BLaER1 treated with 17β-estradiol and CSF1 and Interleukin-3, amounts not matched to agents 10 nM and 100 nM (cell line): ENCODE results near the gene OLFM3.

Source experiments
- H3K27ac ChIP-seq, 11 experiments: shearing (Covaris generic); formaldehyde crosslinking; 2 replicates each; pipeline ENCODE4 v1.8.1; 2022
- H3K27me3 ChIP-seq, 11 experiments: shearing (Covaris generic); formaldehyde crosslinking; 2 replicates each; pipeline ENCODE4 v1.8.1; 2022
- H3K36me3 ChIP-seq, 11 experiments: shearing (Covaris generic); formaldehyde crosslinking; 2 replicates each; pipeline ENCODE4 v1.8.1; 2022
- H3K4me1 ChIP-seq, 10 experiments: shearing (Covaris generic); formaldehyde crosslinking; 2 replicates each; pipeline ENCODE4 v1.8.1; 2022
- H3K4me2 ChIP-seq, 11 experiments: shearing (Covaris generic); formaldehyde crosslinking; 2 replicates each; pipeline ENCODE4 v1.8.1; 2022
- H3K4me3 ChIP-seq, 10 experiments: shearing (Covaris generic); formaldehyde crosslinking; 2 replicates each; pipeline ENCODE4 v1.8.1; 2022
- H3K9ac ChIP-seq, 11 experiments: shearing (Covaris generic); formaldehyde crosslinking; 2 replicates each; pipeline ENCODE4 v1.8.1; 2022
- H3K9me3 ChIP-seq, 11 experiments: shearing (Covaris generic); formaldehyde crosslinking; replicated peaks in 1 of 11; 2 replicates each; pipeline ENCODE4 v1.8.1; 2022
- H4K20me1 ChIP-seq, 11 experiments: shearing (Covaris generic); formaldehyde crosslinking; 2 replicates each; pipeline ENCODE4 v1.8.1; 2022
- Cebpa-rat ChIP-seq, 11 experiments: shearing (Covaris generic); IDR thresholded peaks; 2 replicates each; pipeline ENCODE4 v1.8.1; 2022

The OLFM3 gene

GRCh38 chr1:101847626-101848025 is 149.1 kb downstream of the OLFM3 start:
- Histone ChIP-seq H3K27me3 (no peaks in the 10 kb centered on the region), H4K20me1 (no peaks in the 10 kb centered on the region), H3K4me1 (no peaks in the 10 kb centered on the region), H3K4me3 (no peak overlapping the region), H3K9me3 (no peaks in the 10 kb centered on the region), H3K27ac (no peak overlapping the region), H3K36me3 (no peaks in the 10 kb centered on the region), H3K9ac (no peak overlapping the region), H3K4me2 (no peak overlapping the region)
- no peak for TF ChIP-seq Cebpa-rat (IDR thresholded peaks at IDR 0.05)

- H3K9ac ChIP-seq, result no peak overlapping the region
These were observed 149.9 kb downstream of the OLFM3 start for GRCh38 chr1:101846820-101847219.

GRCh38 chr1:101843160-101843559 is 153.6 kb downstream of the OLFM3 start:
- Histone ChIP-seq H3K4me2 (no peak overlapping the region), H3K9me3 (no peaks in the 10 kb centered on the region), H3K36me3 (no peaks in the 10 kb centered on the region), H4K20me1 (no peaks in the 10 kb centered on the region), H3K4me1 (no peaks in the 10 kb centered on the region), H3K27me3 (no peaks in the 10 kb centered on the region), H3K9ac (no peak overlapping the region), H3K4me3 (no peak overlapping the region), H3K27ac (no peak overlapping the region)
- TF ChIP-seq Cebpa-rat (IDR thresholded peaks at IDR 0.05), result no peak

More at GRCh38 chr1:101846820-101847219, 149.9 kb downstream of the OLFM3 start:
- Histone ChIP-seq H3K27me3 (no peaks in the 10 kb centered on the region), H3K4me2 (no peak overlapping the region), H3K9me3 (no peaks in the 10 kb centered on the region), H3K36me3 (no peaks in the 10 kb centered on the region), H3K4me1 (no peaks in the 10 kb centered on the region), H3K4me3 (no peak overlapping the region), H4K20me1 (no peaks in the 10 kb centered on the region), H3K27ac (no peak overlapping the region)
- TF ChIP-seq Cebpa-rat (IDR thresholded peaks at IDR 0.05), result no peak

GRCh38 chr1:101841824-101842223 is 154.9 kb downstream of the OLFM3 start:
- no peaks in the 10 kb centered on the region for H3K9me3 ChIP-seq
- no peaks in the 10 kb centered on the region for H3K27me3 ChIP-seq
- no peak overlapping the region for H3K4me3 ChIP-seq
- no peaks in the 10 kb centered on the region for H3K36me3 ChIP-seq
- H3K9ac ChIP-seq, result no peak overlapping the region
- H3K4me1 ChIP-seq, result no peaks in the 10 kb centered on the region
- no peak overlapping the region for H3K4me2 ChIP-seq
- no peak overlapping the region for H3K27ac ChIP-seq
- no peak for TF ChIP-seq Cebpa-rat (IDR thresholded peaks at IDR 0.05)
- H4K20me1 ChIP-seq, result no peaks in the 10 kb centered on the region

- H3K9ac ChIP-seq, result no peak overlapping the region
- H3K4me1 ChIP-seq, result no peaks in the 10 kb centered on the region
- H4K20me1 ChIP-seq, result no peaks in the 10 kb centered on the region
- no peak overlapping the region for H3K27ac ChIP-seq
- no peak for TF ChIP-seq Cebpa-rat (IDR thresholded peaks at IDR 0.05)
- H3K4me2 ChIP-seq, result no peak overlapping the region
- H3K27me3 ChIP-seq, result no peaks in the 10 kb centered on the region
- H3K4me3 ChIP-seq, result no peak overlapping the region
- no peaks in the 10 kb centered on the region for H3K36me3 ChIP-seq
- no peaks in the 10 kb centered on the region for H3K9me3 ChIP-seq
These were observed 160.7 kb downstream of the OLFM3 start for GRCh38 chr1:101835988-101836387.

GRCh38 chr1:101833312-101833711 is 163.4 kb downstream of the OLFM3 start:
- Histone ChIP-seq H3K36me3 (no peaks in the 10 kb centered on the region), H3K27ac (no peak overlapping the region), H3K4me3 (no peak overlapping the region), H3K27me3 (no peaks in the 10 kb centered on the region), H3K4me2 (no peak overlapping the region), H3K9me3 (no peaks in the 10 kb centered on the region), H3K9ac (no peak overlapping the region), H4K20me1 (no peaks in the 10 kb centered on the region), H3K4me1 (no peaks in the 10 kb centered on the region)
- TF ChIP-seq Cebpa-rat (IDR thresholded peaks at IDR 0.05), result no peak

- Histone ChIP-seq H3K9me3 (no peaks in the 10 kb centered on the region), H3K9ac (no peak overlapping the region), H3K4me1 (no peaks in the 10 kb centered on the region), H3K4me2 (no peak overlapping the region), H4K20me1 (no peaks in the 10 kb centered on the region), H3K36me3 (no peaks in the 10 kb centered on the region), H3K4me3 (no peak overlapping the region), H3K27ac (no peak overlapping the region), H3K27me3 (no peaks in the 10 kb centered on the region)
- TF ChIP-seq Cebpa-rat (IDR thresholded peaks at IDR 0.05), result no peak
These were observed 170.3 kb downstream of the OLFM3 start for GRCh38 chr1:101826416-101826815.

GRCh38 chr1:101820071-101820470 is 176.7 kb downstream of the OLFM3 start:
- Histone ChIP-seq H3K4me2 (no peak overlapping the region), H3K36me3 (no peaks in the 10 kb centered on the region), H3K27ac (no peak overlapping the region), H3K9me3 (no peaks in the 10 kb centered on the region), H4K20me1 (no peaks in the 10 kb centered on the region), H3K4me3 (no peak overlapping the region), H3K27me3 (no peaks in the 10 kb centered on the region), H3K9ac (no peak overlapping the region), H3K4me1 (0 out of 20 replicates have a peak, but pooled peaks cover 0 to 4% (median 0%) of the 10 kb centered on the region in 10 experiments)
- TF ChIP-seq Cebpa-rat (IDR thresholded peaks at IDR 0.05), result no peak

- H3K27ac ChIP-seq, result no peak overlapping the region
- no peak overlapping the region for H3K4me3 ChIP-seq
- no peak overlapping the region for H3K9ac ChIP-seq
- H4K20me1 ChIP-seq, result no peaks in the 10 kb centered on the region
- H3K27me3 ChIP-seq, result no peaks in the 10 kb centered on the region
- H3K4me1 ChIP-seq, result 0 out of 20 replicates have a peak, but pooled peaks cover 0 to 4% (median 0%) of the 10 kb centered on the region in 10 experiments
- no peaks in the 10 kb centered on the region for H3K9me3 ChIP-seq
- no peaks in the 10 kb centered on the region for H3K36me3 ChIP-seq
- H3K4me2 ChIP-seq, result no peak overlapping the region
- no peak for TF ChIP-seq Cebpa-rat (IDR thresholded peaks at IDR 0.05)
These were observed 180.5 kb downstream of the OLFM3 start for GRCh38 chr1:101816262-101816661.

- H3K4me1 ChIP-seq, result no peaks in the 10 kb centered on the region
- H4K20me1 ChIP-seq, result no peaks in the 10 kb centered on the region
- H3K9ac ChIP-seq, result no peak overlapping the region
- no peaks in the 10 kb centered on the region for H3K9me3 ChIP-seq
- no peak overlapping the region for H3K27ac ChIP-seq
- H3K36me3 ChIP-seq, result no peaks in the 10 kb centered on the region
- H3K4me3 ChIP-seq, result no peak overlapping the region
- no peaks in the 10 kb centered on the region for H3K27me3 ChIP-seq
- no peak for TF ChIP-seq Cebpa-rat (IDR thresholded peaks at IDR 0.05)
- no peak overlapping the region for H3K4me2 ChIP-seq
These were observed 198.3 kb downstream of the OLFM3 start for GRCh38 chr1:101798417-101798816.

- Histone ChIP-seq H3K4me3 (no peak overlapping the region), H3K9ac (no peak overlapping the region), H3K27me3 (no peaks in the 10 kb centered on the region), H3K9me3 (no peaks in the 10 kb centered on the region), H4K20me1 (no peaks in the 10 kb centered on the region), H3K4me1 (no peaks in the 10 kb centered on the region), H3K36me3 (no peaks in the 10 kb centered on the region), H3K4me2 (no peak overlapping the region), H3K27ac (no peak overlapping the region)
- TF ChIP-seq Cebpa-rat (IDR thresholded peaks at IDR 0.05), result no peak
These were observed 199.0 kb downstream of the OLFM3 start for GRCh38 chr1:101797722-101798121.
